Measurements from ENCODE around the gene TENT5A.

GRCh38 chr6:81786150-81786549, 33.7 kb upstream of the TENT5A start:
- TF ChIP-seq CTCF (IDR thresholded peaks at IDR 0.05) (no peak), POLR2A (IDR thresholded peaks at IDR 0.05) (no peak)
